C1 segment of cervical spinal cord (tissue), 14 donors: ENCODE results near the gene FAM156B.
"Not testable (repeated sequence)": the region's sequence is repeated elsewhere in the genome, so short reads cannot be mapped to it uniquely, and the experiment has no call there.

Experiments used
- DNase-seq, 14 donors: peaks; one replicate each; lab custom pipeline; 2025; lab: John Stamatoyannopoulos, UW

Gene FAM156B, protein sequence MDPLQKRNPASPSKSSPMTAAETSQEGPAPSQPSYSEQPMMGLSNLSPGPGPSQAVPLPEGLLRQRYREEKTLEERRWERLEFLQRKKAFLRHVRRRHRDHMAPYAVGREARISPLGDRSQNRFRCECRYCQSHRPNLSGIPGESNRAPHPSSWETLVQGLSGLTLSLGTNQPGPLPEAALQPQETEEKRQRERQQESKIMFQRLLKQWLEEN

DNA sequence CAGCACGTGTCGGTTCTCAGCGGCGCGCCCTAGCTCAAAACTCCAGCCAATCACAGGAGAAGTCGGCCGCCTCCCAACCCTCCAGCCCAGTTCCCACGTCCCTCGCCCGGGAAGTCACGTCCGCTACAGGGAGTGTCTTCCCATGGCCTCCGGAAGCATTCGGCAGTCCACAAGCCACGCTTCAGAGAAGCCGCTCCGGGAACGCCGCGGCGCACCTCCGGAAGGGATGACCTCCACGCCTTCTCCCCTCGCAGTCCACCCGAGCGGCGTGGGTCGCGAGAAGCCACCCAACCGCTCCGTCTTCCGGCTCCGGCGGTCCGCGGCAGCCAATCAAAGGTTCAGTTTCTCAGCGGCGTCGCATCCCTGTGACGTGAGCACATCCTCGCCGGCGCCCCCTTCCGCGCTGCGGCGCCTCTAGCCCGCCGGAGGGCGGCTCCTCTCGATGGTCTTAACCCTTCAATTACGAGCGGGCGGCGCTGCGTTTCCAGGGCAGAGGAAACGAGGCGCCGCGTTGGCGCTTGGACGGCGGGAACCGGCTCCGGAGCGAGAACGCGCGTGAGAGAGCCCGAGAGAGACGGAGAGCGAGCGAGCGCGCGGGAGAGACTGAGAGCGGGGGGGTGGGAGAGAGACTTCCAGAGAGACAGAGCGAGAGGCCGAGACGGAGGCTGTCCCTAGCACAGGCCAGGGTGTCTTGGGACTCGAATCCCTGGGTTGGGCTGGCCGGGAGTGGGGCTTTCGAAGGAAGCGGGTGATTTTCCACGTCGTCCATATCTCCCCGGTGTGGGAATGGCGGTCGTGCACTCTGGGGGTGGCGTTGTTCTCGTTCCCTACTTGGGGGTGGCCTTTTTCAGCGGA is at the start of gene FAM156B:
FAM156B (plus strand) TSS at position 476 of the 855 bp plus-strand sequence. CDS start 9,896 bp downstream, outside the sequence.
- DNase-seq: not testable (repeated sequence)

DNA sequence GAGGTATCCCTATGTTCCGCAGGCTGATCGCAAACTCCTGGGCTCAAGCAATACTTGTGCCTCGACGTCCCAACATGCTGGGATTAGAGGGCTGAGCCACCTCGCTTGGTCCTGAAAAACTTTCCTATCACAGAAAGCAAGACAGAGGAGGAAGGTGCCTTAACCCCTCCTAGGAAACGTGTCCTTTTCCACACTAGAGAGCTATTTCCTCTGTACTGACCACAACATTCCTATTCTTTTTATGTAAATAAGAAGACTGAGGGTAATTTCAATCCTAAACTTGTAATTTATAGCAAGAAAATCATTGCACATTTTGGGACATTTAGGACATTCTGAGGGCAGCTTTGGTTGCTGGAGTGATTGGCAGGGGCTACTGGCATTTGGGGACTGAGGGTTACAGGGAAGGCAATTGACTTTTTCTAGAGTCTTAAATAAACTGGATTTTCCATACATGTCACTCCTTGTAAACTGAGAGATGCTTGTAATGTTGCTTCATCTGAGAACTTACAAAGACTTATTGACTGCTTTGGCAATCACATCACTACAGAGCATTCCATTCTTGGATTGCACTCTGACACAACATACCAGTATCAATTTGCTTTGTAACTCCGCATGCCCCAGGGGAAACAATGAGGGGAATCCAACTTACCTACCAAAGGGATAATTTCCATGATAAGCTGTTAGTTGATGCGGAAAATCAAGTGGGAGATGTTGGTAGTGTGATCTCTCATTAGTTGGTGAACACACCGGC is 44.8 kb upstream of the FAM156B start:
- no peak for DNase-seq

DNA sequence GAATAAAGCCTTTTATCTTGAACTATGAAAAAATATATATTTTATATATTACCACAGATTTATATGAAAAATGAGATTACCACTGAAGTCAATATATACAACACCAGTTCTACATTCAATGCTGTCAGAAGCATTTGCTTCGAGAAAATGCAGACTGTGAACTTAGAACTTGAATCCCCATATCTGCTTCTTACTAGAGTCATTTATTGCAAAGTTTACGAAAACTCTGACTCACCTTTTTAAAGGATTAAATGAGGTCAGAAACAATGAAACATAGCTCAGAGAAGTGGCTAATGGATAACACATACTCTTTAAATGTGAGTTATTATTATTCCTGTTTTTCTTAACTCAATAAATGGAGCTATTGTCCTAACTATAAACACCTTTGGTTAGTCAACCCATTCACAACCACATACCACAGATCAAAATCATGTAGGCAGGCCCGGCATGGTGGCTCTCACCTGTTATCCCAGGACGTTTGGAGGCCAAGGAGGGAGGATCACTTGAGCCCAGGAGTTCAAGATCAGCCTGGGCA is 40.1 kb upstream of the FAM156B start:
- not testable (repeated sequence) for DNase-seq

DNA sequence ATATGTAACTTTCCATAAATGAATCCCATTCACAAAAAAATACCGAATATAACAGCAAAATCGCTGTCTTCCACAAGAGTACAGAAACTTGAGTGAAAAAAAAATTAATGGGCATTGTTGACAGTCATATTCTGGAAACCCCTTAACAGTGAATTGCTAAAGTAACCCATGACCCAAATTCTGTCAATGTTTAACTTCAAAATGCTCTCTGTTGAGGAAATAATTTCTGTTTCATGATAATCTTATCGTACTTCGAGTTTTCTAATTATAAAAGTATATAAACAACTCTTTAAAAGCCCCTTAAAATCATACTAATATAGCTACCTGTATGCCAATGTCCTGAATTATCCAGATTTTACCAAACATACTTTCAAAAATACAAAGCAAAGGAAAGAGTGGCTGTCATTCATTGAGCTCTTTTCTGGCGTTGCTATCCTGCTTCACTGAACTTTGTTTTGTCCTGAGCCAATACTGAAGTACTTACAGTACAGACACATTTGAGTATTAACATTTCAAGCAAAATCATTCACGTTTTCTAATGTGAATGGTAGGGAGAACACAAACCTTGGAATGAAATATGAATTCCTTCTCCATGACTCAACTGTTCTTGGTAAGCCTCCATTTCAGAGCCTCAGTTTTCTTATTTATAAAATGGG is 31.7 kb upstream of the FAM156B start:
- no peak for DNase-seq

DNA sequence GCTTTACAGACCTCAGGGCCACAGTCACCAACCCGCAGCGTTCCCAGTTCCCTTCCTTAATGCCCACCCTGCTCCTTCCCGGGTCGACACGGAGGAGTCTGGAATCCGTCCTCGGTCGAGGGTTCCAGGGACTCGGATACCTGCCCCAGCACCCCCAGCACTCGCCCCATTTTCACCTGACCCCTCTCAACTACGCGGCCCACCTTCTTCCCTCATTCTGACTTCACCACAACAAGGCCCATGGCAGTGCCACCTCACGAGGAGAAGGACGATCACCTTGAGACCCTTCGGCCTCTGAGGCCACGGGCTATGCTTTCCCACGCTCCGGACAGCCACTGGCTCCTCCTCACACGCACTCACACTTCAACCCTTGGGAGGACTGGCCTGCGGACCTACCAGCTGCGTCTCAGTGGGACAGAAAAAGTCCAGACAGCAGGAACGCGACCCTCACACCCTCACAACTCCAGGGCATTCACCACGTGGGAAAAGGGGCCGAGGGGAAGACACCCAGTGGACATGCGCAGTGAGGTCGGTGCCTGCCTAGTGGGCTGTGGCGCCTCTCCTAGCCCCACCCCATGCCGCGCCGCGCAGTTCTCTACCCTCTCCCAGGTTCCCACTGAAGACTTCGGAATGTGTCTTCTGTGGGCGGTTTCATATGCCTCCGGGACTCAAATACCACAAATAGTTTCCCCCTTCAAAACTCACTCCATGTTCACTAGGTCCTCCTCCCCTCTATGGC is 29.4 kb upstream of the FAM156B start, which contains the start of gene XAGE3:
XAGE3 (minus strand) TSS at position 474 of the 739 bp plus-strand sequence. CDS start 950 bp downstream, outside the sequence.
- DNase-seq: no peak

DNA sequence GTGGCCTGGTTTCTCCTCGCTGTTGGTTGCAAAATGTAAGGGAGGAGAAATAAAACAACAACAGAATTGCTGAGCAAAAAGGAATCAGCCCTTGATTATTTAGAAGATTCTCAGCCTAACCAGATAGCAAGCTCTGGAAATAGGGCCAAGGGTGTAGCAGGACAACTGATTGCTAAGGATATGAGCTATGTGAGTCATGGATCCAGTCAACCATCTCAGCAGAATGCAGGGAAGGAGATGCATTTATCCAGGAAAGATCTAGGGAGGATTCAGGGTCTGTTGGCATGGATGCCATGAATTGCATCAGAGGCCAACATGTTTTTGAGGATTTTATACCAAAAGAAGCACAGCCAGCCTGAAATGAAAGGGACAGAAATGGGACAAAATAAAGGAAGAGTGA is 27.1 kb upstream of the FAM156B start:
- no peak for DNase-seq

DNA sequence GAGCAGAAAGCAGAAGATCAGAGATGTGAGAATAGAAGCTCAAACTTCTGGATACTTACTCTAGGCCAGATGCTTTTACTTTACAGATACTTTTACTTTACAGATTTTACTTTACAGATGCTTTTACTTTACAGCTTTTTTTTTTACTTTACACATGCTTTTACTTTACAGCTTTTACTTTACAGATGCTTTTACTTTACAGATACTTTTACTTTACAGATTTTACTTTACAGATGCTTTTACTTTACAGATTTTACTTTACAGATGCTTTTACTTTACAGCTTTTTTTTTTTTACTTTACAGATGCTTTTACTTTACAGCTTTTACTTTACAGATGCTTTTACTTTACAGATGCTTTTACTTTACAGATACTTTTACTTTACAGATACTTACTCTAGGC is 23.3 kb upstream of the FAM156B start:
- DNase-seq: not testable (repeated sequence)

DNA sequence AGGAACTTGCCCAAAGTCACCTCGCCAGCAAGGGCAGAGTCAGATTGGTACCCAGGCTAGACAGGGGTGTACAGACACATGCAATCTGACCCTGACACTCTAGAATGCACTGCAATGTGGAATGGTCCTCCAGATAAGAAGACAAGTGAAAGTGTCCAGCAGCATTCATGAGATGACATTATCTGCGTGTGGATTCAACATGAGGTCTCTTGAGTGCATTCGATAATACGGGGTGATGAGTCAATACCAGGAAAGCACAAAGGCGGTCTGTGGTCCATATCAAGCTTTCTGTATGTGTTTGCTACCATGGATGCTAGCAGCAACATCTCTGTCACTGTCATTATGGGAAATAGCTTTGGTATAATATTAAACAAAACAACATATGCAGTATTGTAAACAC is 22.5 kb upstream of the FAM156B start:
- no peak for DNase-seq

DNA sequence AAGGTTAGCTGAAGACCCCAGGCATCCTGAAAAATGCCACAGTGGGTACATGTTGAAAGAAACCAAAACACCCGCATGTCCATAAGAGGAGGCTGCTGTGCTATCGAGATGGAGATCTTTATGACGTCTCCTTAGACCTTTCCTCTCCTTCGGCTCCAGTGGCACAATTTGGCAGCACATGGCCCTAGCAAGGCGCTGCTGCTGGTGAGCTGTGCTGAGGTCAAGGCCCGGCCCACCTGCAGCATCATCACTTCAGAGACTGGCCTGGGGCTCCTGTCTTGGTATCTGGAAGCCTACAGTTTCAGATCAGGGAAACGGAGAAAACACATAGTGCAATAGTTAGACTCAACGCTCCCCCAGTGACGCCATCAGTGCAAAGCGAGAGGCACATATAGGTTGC is 21.7 kb upstream of the FAM156B start:
- DNase-seq: not testable (repeated sequence)

DNA sequence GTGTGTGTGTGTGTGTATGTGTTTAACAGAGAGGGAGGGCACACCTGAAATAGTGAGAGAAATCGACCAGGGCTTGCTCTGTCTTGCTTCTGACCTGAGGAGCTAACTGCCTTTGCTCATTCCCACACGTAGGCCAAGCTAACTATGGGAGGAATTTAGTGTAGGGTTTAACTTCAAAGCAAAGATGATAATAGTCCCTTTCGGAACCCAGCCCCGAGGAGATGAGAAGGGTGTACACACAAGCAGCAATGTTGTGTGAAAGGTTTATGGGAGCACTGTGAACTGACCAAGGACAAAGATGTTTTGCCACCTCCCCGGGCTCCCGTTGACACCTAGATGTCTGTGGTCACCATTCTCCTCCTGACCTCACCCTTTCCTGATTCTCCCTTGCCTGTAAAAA is 20.7 kb upstream of the FAM156B start:
- DNase-seq: not testable (repeated sequence)

DNA sequence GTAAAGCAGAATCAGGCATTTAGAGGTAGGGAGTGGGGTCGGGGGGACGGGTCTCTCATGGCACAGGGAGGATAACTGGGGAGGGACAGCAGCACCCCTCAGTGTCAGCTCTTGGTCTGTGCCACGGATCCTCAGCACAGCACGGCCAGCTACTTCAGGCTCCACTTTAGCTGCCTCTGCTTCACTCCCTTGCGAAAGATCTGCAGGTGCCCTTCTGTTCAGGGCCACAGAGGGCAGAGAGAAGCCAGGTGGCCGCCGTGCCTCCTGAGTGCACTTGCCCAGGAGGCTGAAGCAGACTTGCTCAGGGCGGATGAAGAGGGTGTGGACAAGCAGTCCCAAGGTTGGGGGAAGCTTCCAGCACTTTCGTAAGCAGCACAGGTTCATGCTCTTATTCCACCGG is 9.7 kb upstream of the FAM156B start:
- not testable (repeated sequence) for DNase-seq

DNA sequence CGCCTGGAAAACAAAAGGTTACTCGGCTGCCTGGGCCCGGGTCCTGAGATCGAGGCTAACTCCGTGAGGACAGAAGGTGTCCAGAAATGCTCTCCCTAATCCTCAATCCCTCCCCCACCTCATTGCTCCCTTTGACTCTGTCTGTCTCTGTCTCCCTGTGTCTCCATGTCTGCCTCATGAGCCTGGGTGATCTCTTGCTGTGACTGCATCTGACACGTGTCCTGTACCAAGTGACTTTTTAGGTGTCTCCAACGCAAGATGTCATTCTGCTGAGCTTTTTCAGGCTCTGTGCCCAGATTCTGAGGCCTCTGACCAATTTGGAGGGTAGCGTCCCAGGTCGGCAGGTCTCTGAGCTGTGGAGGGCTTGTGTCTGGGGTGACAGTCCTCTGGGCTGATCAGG is 9.0 kb upstream of the FAM156B start:
- not testable (repeated sequence) for DNase-seq

DNA sequence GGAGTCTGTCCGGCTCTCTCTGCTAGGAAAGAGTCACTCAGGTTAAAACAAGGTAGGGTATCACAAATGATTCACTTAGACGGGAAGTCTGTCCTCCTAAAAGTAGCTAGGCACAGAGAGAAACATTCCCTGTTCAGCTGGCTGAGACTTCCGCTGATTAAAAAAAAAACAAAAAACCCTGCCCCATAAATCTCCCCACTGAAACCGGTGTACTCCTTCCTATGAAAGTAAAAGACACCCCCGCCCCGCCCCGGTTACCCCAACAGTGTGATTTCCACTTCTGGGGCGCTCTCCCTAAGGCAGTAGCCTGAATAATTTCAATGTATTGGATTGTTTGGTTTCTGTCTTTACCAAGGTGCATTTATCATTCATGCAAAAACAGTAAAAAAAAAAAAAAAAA is 692 bp upstream of the FAM156B start:
- not testable (repeated sequence) for DNase-seq

DNA sequence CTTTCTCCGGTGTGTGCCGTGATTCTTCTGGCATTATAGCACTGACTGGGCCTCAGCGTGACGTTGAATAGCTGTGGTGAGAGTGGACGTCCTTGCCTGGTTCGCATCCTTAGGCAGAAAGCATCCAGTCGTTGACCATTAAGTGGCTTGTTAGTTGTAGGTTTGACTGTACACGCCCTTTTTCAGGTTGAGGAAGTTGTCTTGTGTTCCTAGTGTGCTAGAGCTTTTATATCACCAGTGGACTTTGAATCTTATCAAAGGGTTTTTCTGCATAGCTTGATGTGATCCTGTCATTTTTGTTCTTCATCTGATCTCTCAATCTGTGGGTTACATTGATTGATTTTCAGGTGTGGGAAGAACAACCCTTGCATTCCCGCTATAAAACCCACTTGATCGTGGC is 8.4 kb downstream of the FAM156B start:
- DNase-seq: not testable (repeated sequence)

DNA sequence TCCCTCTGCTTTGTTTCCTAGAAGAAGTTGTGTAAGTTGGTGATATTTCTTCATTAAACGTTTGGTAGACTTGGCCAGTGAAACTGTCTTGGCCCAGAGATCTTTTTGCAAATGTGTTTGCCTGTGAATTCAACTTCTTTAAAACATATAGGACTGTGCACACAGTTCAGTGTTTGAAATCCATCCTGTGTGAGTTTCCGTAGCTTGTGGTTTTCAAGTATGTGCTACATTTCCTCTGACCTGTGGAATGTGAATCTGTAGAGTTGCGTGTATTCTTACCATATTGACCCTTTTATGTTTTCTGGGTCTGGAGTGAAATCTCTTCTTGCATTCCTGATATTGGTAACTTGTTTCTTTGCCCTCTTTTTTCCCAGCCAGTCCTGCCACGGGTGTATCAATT is 8.9 kb downstream of the FAM156B start:
- not testable (repeated sequence) for DNase-seq

DNA sequence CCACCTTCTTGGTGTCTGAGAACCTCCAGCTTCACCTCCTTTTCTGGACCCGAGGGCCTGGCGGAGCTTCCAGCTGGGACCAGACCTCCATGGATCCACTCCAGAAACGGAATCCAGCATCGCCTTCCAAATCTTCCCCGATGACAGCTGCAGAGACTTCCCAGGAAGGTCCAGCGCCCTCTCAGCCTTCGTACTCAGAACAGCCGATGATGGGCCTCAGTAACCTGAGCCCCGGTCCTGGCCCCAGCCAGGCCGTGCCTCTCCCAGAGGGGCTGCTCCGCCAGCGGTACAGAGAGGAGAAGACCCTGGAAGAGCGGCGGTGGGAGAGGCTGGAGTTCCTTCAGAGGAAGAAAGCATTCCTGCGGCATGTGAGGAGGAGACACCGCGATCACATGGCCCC is 10.0 kb downstream of the FAM156B start:
- DNase-seq: not testable (repeated sequence)

DNA sequence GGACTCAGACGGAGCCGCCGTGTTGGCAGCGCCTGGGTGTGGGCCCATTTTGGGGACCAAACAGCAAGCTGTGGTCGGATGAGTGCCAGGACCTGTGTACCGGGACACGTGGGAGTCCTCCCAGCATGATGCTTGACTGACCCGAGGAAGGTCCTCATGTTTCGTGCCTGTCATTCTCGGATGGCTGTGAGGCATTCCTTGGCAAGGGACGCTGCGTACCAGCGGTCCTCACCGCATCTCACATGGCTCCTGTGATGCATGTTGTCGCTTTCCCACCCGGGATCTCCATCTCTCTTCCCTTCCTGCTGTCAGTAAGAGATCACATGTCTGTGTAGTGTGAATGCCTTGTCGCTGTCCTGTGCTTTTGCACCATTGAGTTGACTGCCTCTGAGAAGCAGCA is 10.8 kb downstream of the FAM156B start:
- DNase-seq: not testable (repeated sequence)

DNA sequence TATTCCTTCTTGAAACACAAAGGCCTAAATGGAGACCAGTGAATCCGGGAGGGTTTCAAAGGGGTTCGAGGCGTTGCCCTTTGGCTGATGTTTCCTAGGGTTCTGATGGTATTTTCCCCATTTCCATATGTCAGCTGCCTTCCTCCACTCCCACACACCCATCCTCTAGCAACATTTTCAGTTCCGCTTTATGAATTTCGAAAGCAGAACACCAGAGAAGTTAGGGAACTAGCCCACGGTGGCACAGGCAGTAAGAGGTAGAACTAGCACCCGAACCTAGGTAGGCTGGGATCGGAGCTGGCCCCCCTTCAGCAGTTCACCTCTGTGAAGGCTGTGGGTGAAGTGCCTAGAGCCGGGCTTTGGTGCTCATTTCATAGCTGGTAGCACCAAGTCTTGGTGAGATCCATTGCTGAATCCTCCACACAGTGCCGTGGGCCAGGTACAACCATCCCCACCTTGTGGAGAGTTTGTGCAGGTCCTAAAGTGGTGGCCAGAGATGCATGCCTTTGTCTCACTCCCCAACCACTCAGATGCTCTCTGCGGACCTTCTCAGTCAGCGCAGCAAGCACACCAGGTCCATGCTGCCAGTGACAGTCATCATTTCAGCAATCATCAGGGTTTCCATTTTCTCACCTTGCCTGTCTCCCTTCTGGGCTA is 12.3 kb downstream of the FAM156B start:
- DNase-seq: not testable (repeated sequence)

DNA sequence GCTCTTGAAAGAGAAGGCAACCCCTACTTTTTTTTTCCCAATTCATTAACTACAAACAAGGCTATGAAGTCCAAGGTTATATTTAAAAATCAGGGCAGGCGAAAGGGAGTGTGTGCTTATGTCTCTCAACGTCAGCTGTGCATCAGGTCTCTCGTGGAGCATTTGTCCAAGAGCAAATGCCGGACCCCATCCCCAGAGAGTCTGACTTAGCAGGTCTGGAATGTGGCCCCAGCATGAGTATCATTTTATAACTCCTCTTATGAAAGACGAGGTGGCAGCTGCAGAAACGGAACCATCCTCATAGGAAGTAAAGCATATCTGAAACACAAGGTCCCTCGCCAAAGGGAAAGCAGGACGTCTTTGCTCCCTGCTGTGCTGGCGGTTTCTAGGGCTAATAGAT is 16.6 kb downstream of the FAM156B start:
- not testable (repeated sequence) for DNase-seq

DNA sequence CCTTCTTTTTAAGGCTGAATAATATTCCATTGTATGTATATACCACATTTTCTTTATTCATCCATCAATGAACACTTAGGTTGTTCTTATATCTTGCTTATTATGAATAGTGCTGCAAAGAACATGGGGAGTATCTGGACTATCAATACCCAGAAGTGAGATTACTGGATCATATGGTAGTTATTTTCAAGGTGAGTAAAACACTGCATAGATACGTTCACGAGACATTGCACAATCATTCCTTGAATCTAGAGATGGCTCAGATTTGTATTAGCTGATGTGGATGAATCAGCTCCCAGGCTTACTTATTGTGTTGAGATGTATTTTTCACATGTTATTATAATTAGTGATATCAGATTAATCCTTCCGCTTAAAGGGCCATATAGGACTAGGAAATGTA is 17.6 kb downstream of the FAM156B start:
- not testable (repeated sequence) for DNase-seq
